Fibroblast of mammary gland (primary cell): ENCODE results near the gene ABR.

Experiments used
- DNase-seq: peaks from one replicate; pipeline ENCODE4 v3.0.0-alpha.2; 2010; ENCODE audit warnings: low read depth
- H3K4me3 ChIP-seq: 2 replicates; pipeline ENCODE4 v1.5.1; 2011; ENCODE audit warnings: low read depth, mild to moderate bottlenecking, low read length, moderate library complexity; ENCODE audit not compliant: control insufficient read depth
- TF ChIP-seq, protein P1 (sequence below): conservative IDR thresholded peaks from 2 replicates; pipeline ENCODE4 v1.5.1; 2011; ENCODE audit warnings: low read depth, low read length, inconsistent platforms; ENCODE audit not compliant: control insufficient read depth, insufficient read depth

ABR gene

GRCh38 chr17:1120596-1121441 lies 59.0 kb downstream of the ABR start:
- TF ChIP-seq, protein P1, sequence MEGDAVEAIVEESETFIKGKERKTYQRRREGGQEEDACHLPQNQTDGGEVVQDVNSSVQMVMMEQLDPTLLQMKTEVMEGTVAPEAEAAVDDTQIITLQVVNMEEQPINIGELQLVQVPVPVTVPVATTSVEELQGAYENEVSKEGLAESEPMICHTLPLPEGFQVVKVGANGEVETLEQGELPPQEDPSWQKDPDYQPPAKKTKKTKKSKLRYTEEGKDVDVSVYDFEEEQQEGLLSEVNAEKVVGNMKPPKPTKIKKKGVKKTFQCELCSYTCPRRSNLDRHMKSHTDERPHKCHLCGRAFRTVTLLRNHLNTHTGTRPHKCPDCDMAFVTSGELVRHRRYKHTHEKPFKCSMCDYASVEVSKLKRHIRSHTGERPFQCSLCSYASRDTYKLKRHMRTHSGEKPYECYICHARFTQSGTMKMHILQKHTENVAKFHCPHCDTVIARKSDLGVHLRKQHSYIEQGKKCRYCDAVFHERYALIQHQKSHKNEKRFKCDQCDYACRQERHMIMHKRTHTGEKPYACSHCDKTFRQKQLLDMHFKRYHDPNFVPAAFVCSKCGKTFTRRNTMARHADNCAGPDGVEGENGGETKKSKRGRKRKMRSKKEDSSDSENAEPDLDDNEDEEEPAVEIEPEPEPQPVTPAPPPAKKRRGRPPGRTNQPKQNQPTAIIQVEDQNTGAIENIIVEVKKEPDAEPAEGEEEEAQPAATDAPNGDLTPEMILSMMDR: no peak
- no peak for DNase-seq
- no peak overlapping the region for H3K4me3 ChIP-seq

DNA sequence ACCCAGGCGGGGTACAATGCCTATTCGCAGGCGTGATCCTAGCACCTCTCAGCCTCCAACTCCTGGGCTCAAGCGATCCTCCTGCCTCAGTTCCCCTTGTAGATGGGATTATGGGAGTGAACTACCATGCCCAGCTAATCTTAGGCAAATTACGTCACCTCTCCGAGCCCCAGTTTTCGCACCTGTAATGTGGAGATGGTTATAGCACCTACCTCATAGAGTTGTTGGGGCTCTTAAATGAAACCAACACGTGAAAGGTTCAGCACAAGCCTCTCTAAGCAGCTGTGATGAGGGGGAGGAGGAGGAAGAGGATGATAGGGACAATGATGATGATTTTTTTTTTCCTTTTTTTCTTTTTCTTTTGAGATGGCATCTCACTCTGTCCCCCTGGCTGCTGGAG lies 59.9 kb downstream of the ABR start:
- no peak overlapping the region for H3K4me3 ChIP-seq
- DNase-seq: no peak
- TF ChIP-seq, protein P1: no peak

GRCh38 chr17:1116602-1117001 lies 63.2 kb downstream of the ABR start:
- TF ChIP-seq, protein P1: no peak
- no peak for DNase-seq
- H3K4me3 ChIP-seq: no peak overlapping the region

DNA sequence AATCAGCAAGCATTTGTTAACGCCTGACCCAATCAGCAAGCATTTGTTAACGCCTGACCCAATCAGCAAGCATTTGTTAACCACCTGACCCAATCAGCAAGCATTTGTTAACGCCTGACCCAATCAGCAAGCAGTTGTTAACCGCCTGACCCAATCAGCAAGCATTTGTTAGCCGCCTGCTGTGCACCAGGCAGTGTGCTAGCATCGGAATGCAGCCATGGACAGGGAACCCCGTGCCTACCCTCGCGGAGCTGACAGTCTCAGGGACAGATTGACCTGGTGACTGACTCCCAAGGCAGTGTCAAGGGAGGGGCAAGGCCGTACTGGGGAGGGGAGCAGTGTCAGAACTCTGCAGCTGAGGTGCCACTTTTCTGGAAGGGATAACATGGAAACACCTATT lies 66.9 kb downstream of the ABR start:
- no peak for DNase-seq
- TF ChIP-seq, protein P1: no peak
- H3K4me3 ChIP-seq: no peak overlapping the region

DNA sequence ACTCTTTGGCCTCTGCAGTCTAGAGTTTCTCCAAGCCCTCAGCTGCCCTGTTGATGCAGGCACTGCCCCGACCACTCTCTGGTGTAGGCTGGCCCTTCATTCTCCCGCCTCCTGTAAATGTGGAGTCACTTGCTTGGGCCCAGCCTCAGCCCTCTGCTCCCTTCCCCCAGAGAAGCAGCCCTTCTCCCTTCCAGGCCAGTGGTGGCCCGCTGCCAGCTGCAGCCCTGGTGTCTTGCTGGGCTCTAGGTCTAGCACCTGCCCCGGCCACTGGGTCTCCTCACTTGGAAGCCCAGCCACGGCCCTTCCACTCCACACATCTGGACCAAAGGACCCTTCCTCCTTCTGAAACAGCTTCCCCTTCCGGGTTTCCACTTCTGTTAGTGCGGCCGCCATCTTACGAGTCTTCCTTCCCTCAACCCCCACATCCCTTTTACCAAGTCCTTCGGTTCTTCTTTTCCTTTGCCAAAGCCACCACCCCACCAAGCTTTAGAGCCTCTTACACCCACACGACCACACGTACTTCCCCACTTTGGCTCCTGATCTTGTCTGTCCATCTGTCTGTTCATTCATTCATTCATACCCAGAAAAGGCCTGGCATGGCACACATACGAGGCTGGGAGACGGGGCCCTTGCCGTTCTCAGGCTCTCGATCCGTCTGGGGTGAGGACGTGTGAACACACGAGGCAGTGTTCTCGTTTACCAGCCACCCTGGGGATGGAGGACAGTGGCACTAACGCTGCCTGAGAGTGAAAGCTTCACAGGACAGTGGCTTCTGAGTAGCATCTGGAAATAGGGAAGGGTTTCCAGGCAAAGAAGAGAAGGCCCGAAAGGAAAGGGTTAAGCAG lies 68.0 kb downstream of the ABR start:
- TF ChIP-seq, protein P1: no peak
- H3K4me3 ChIP-seq: no peak overlapping the region
- DNase-seq: no peak

DNA sequence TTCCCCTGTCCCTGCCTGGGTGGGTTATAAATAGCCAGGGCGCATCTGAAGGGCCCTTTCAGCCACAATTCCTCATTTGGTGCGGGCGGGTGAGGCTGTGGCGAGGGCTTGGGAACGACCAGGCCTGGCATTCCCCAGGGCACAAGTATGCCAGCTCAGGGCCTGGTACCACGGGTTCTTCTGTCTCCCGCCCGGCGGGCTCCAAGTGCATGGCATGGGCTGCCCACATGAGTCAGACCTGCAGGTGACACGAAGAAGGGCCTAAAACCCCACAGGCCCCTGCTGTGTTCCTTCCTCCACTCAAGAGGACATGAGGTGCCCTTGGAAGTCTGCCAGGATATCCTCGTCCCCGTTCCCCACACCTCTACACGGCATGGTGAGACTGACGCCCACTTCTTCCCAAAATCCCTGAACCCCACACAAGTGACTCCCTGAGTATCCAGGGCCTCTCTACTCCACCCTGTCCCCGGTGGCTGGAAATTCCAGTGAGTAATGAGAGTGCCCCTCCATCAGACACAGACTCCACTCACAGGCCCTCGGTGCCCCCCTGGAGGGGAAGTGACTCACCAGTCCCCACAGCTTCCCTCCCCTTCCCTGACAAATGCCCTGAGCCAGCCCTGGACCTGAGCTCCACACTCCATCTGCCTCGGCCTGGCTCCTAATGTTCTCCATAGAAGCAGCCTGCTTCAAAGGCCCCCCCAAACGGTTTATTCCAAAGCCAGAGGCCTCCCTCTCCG lies 68.8 kb downstream of the ABR start:
- H3K4me3 ChIP-seq: no peak overlapping the region
- TF ChIP-seq, protein P1: no peak
- DNase-seq: peak; percentile 85
